ENCODE results near the gene USHBP1.

DNA sequence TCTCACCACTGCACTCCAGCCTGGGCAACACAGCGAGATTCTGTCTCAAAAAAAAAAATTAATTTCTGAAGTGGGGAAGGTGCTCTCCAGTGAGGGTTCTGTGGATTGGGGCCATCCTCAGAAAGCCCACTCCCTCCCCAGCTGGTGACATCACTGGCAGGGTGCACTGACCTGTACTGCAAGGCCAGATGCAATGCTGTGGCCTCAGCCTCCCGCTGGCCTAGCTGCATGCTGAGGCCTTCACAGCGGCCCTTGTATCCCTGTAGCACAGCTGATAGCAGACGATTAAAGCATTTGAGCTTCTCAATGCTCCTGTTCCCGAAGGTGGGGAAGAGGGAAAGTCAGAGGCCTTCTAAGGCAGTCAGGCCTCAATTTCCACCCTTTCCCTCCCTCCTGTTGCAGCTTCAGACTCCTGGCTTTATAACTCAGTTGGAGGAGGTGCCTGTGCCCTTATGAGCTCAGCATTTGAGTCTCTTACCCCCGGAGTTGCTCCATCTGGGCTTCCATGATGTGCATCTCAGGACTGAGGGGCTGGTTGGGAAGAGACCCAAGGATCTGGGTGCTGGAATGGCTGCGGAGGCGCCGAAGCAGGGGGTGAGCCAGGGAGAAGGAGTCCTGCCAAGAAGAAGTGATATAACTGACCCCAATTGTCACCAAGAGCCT is 5.3 kb downstream of the USHBP1 start:
- TF ChIP-seq, protein P1, sequence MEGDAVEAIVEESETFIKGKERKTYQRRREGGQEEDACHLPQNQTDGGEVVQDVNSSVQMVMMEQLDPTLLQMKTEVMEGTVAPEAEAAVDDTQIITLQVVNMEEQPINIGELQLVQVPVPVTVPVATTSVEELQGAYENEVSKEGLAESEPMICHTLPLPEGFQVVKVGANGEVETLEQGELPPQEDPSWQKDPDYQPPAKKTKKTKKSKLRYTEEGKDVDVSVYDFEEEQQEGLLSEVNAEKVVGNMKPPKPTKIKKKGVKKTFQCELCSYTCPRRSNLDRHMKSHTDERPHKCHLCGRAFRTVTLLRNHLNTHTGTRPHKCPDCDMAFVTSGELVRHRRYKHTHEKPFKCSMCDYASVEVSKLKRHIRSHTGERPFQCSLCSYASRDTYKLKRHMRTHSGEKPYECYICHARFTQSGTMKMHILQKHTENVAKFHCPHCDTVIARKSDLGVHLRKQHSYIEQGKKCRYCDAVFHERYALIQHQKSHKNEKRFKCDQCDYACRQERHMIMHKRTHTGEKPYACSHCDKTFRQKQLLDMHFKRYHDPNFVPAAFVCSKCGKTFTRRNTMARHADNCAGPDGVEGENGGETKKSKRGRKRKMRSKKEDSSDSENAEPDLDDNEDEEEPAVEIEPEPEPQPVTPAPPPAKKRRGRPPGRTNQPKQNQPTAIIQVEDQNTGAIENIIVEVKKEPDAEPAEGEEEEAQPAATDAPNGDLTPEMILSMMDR (IDR thresholded peaks at IDR 0.05): no peak
- TF ChIP-seq POLR2A (IDR thresholded peaks at IDR 0.05): no peak
- TF ChIP-seq POLR2AphosphoS5 (IDR thresholded peaks at IDR 0.05; ENCODE audit: insufficient read depth in 1 of 2, low read depth in 1 of 2): no peak

Measured in vagina (tissue), 2 donors.